PFSK-1 (cell line): ENCODE measurements around the gene APOM.

Experiments
- FOXP2 ChIP-seq: optimal IDR thresholded peaks from 2 replicates; pipeline ENCODE3; 2011; ENCODE audit warnings: borderline replicate concordance, control low read depth, inconsistent platforms; ENCODE audit not compliant: insufficient read depth; ENCODE audit errors: extremely low read length, extremely low read depth
- POLR2AphosphoS5 ChIP-seq: IDR thresholded peaks from 2 replicates; pipeline ENCODE4 v1.6.1; 2012; ENCODE audit warnings: low read depth, mild to moderate bottlenecking, control low read depth, low read length, moderate library complexity
- REST ChIP-seq, 2 experiments: IDR thresholded peaks; 2 replicates each; pipeline versions ENCODE4 v1.6.1 to v1.8.0; 2011 to 2012; ENCODE audit warnings: low read depth in 2 of 2, low read length in 2 of 2, control low read depth in 1 of 2, inconsistent platforms in 1 of 2, mild to moderate bottlenecking in 1 of 2, moderate library complexity in 1 of 2; ENCODE audit not compliant: insufficient read depth in 1 of 2
- TAF1 ChIP-seq: IDR thresholded peaks from 2 replicates; pipeline ENCODE4 v1.6.1; 2012; ENCODE audit warnings: low read length, control low read depth, borderline replicate concordance; ENCODE audit not compliant: insufficient read depth

- TF ChIP-seq REST (IDR thresholded peaks at IDR 0.05; ENCODE audit: insufficient read depth in 1 of 2, low read depth in 2 of 2, low read length in 2 of 2) (no peak), POLR2AphosphoS5 (no peak), TAF1 (no peak; the same call in 1 of the 2 replicates), FOXP2 (no peak)
These were observed 34.3 kb upstream of the APOM start for GRCh38 chr6:31621320-31621939.
